Upper lobe of right lung (tissue), 1 donor: Measurements from ENCODE around the gene MAGEA8. TPM values are rescaled to one million over a fixed set of nuclear protein-coding genes. Genes with fewer than 3 reads are reported as not detected.

Experiments used
- ATAC-seq: fragments of 200-7000 bp; cut with Tn5 transposase; one replicate; pipeline ENCODE4 v1.9.1; 2020; ENCODE audit warnings: mild to moderate bottlenecking, moderate library complexity
- DNase-seq: peaks from one replicate; pipeline ENCODE4 v3.0.0-alpha.2; 2020
- H3K27ac ChIP-seq: fragments of 200-600 bp; one replicate; pipeline ENCODE4 v1.8.0; 2022
- H3K27me3 ChIP-seq: fragments of 200-600 bp; one replicate; pipeline ENCODE4 v1.8.0; 2022; ENCODE audit warnings: mild to moderate bottlenecking
- H3K36me3 ChIP-seq: fragments of 200-600 bp; one replicate; pipeline ENCODE4 v1.8.0; 2022
- H3K4me1 ChIP-seq: fragments of 200-600 bp; one replicate; pipeline ENCODE4 v1.8.0; 2022
- H3K4me3 ChIP-seq: fragments of 200-600 bp; one replicate; pipeline ENCODE4 v1.8.0; 2022; ENCODE audit warnings: mild to moderate bottlenecking
- H3K9me3 ChIP-seq: fragments of 200-600 bp; one replicate; pipeline ENCODE4 v1.8.0; 2022
- CTCF ChIP-seq: fragments of 200-600 bp; IDR thresholded peaks from one replicate; pipeline ENCODE4 v1.8.0; 2022; ENCODE audit warnings: antibody characterized with exemption
- intact Hi-C: fragments of 100-400 bp; cut with DNase I; formaldehyde crosslinking; loops from one replicate; pipeline ENCODE4 v1.11.0; 2022
- total RNA-seq: library from RNA; stranded (reverse); fragmentation: NEBNext Ultra II Directional; extraction: Animal tissue kit (Norgen Biotek cat#: 25700); gene quantifications from one replicate; pipeline ENCODE4 v1.2.1, GENCODE V29; 2021
- donor health status: DM: no; HTN: yes; CAD: no; lungs with severe emphysema.

The MAGEA8 gene
- total RNA-seq, 1 donor from 2014 or later, result not detected

- H3K36me3 ChIP-seq, result no peaks in the 10 kb centered on the region
- no peak for ATAC-seq
- no peak for DNase-seq
- intact Hi-C loops, result no loop called here
- H3K4me3 ChIP-seq, result peak overlapping the region; percentile 23
- no peaks in the 10 kb centered on the region for H3K9me3 ChIP-seq
- TF ChIP-seq CTCF, result no peak
- no peak overlapping the region for H3K27ac ChIP-seq
- H3K27me3 ChIP-seq, result no peaks in the 10 kb centered on the region
- H3K4me1 ChIP-seq, result no peaks in the 10 kb centered on the region
Observed at GRCh38 chrX:149903889-149904748, 23.1 kb downstream of the MAGEA8 start.

- ATAC-seq, result no peak
- DNase-seq, result no peak
- no peaks in the 10 kb centered on the region for H3K36me3 ChIP-seq
- no peak overlapping the region for H3K4me3 ChIP-seq
- H3K27me3 ChIP-seq, result no peaks in the 10 kb centered on the region
- no peak for TF ChIP-seq CTCF
- no peak overlapping the region for H3K27ac ChIP-seq
- no peaks in the 10 kb centered on the region for H3K4me1 ChIP-seq
- intact Hi-C loops, result no loop called here
- no peaks in the 10 kb centered on the region for H3K9me3 ChIP-seq
Observed at GRCh38 chrX:149908308-149908707, 27.3 kb downstream of the MAGEA8 start.

- no peak for ATAC-seq
- Histone ChIP-seq H3K27ac (no peak overlapping the region), H3K9me3 (no peaks in the 10 kb centered on the region), H3K4me3 (no peak overlapping the region), H3K27me3 (no peaks in the 10 kb centered on the region), H3K4me1 (no peaks in the 10 kb centered on the region), H3K36me3 (no peaks in the 10 kb centered on the region)
- TF ChIP-seq CTCF, result no peak
- no peak for DNase-seq
- intact Hi-C loops, result no loop called here
Observed at GRCh38 chrX:149908727-149909126, 27.7 kb downstream of the MAGEA8 start.

- Histone ChIP-seq H3K27ac (no peak overlapping the region), H3K36me3 (no peaks in the 10 kb centered on the region), H3K9me3 (no peaks in the 10 kb centered on the region), H3K27me3 (no peaks in the 10 kb centered on the region), H3K4me1 (no peaks in the 10 kb centered on the region), H3K4me3 (no peak overlapping the region)
- TF ChIP-seq CTCF, result no peak
- intact Hi-C loops, result no loop called here
- ATAC-seq (no peak), DNase-seq (no peak)
Observed at GRCh38 chrX:149909324-149910177, 28.6 kb downstream of the MAGEA8 start.

- no peak for TF ChIP-seq CTCF
- H3K9me3 ChIP-seq, result no peaks in the 10 kb centered on the region
- H3K27me3 ChIP-seq, result no peaks in the 10 kb centered on the region
- no peak overlapping the region for H3K4me3 ChIP-seq
- intact Hi-C loops, result no loop called here
- H3K36me3 ChIP-seq, result no peaks in the 10 kb centered on the region
- no peak for DNase-seq
- ATAC-seq, result no peak
- no peaks in the 10 kb centered on the region for H3K4me1 ChIP-seq
- no peak overlapping the region for H3K27ac ChIP-seq
Observed at GRCh38 chrX:149910178-149910695, 29.3 kb downstream of the MAGEA8 start.
